Kidney epithelial cell (primary cell): ENCODE results near the gene COL19A1. TPM values are rescaled to one million over a fixed set of nuclear protein-coding genes. Genes with fewer than 3 reads are reported as not detected.

Source experiments
- DNase-seq: peaks from one replicate; pipeline ENCODE4 v3.0.0-alpha.2; 2010; ENCODE audit warnings: low read depth
- H3K27me3 ChIP-seq: 2 replicates; pipeline ENCODE4 v1.6.0; 2011; ENCODE audit warnings: low read length; ENCODE audit not compliant: control insufficient read depth, insufficient read depth
- H3K36me3 ChIP-seq: 2 replicates; pipeline ENCODE4 v1.5.1; 2011; ENCODE audit warnings: low read length; ENCODE audit not compliant: control insufficient read depth, insufficient read depth
- H3K4me3 ChIP-seq: 2 replicates; pipeline ENCODE4 v1.5.1; 2011; ENCODE audit warnings: low read depth, mild to moderate bottlenecking, control low read depth, low read length
- total RNA-seq: library from RNA; depleted of rRNA; stranded (reverse); fragments of >200 nt; gene quantifications from 2 replicates; pipeline ENCODE4 v1.2.3, GENCODE V29; 2015
- TF ChIP-seq, protein P1 (sequence below): IDR thresholded peaks from 2 replicates; pipeline ENCODE4 v1.5.1; 2011; ENCODE audit warnings: mild to moderate bottlenecking, moderate library complexity, low read length, control low read depth, inconsistent platforms; ENCODE audit not compliant: insufficient read depth, poor library complexity, severe bottlenecking

COL19A1 gene
- total RNA-seq, 1 donor from 2014 or later, result not detected

GRCh38 chr6:69841862-69842261, 24.5 kb upstream of the COL19A1 start:
- Histone ChIP-seq H3K4me3 (no peak overlapping the region), H3K36me3 (no peaks in the 10 kb centered on the region), H3K27me3 (no peaks in the 10 kb centered on the region)
- no peak for DNase-seq
- TF ChIP-seq, protein P1, sequence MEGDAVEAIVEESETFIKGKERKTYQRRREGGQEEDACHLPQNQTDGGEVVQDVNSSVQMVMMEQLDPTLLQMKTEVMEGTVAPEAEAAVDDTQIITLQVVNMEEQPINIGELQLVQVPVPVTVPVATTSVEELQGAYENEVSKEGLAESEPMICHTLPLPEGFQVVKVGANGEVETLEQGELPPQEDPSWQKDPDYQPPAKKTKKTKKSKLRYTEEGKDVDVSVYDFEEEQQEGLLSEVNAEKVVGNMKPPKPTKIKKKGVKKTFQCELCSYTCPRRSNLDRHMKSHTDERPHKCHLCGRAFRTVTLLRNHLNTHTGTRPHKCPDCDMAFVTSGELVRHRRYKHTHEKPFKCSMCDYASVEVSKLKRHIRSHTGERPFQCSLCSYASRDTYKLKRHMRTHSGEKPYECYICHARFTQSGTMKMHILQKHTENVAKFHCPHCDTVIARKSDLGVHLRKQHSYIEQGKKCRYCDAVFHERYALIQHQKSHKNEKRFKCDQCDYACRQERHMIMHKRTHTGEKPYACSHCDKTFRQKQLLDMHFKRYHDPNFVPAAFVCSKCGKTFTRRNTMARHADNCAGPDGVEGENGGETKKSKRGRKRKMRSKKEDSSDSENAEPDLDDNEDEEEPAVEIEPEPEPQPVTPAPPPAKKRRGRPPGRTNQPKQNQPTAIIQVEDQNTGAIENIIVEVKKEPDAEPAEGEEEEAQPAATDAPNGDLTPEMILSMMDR, result no peak

DNA sequence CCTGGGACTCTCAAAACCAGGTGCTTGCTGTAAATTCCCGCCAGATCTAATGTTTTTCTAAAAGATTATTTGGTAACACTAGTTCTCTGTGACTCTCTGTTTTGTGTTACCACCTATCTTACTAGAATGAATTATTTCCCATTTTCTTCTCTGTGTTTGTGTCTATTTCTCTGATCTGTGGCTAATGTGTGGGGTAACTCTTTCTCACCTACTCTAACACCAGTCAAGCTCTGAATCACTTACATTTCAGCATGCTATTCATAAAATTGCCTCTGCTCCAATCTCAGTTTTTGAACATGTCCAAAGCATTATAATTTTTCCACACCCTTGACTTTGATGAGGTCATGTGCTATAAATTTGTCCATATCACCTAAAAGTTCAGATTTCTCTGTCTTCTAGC, 23.2 kb upstream of the COL19A1 start:
- Histone ChIP-seq H3K4me3 (no peak overlapping the region), H3K27me3 (no peaks in the 10 kb centered on the region), H3K36me3 (no peaks in the 10 kb centered on the region)
- DNase-seq, result no peak
- TF ChIP-seq, protein P1, result no peak

DNA sequence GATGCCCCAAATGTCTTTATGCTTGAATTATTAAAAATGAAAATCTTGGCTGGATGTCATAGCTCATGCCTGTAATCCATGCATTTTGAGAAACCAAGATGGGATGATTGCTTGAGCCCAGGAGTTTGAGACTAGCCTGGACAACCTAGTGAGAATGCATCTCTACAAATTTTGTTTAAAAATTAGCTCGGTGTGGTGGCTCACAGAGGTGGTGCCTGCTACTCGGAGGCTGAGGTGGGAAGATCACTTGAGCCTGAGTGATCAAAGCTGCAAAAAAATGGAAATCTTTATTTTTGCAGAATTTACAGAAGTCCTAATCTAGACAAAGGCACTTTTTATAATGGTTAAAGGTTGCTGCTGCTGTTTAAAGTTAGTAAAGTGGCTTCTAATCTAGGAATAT, 20.0 kb upstream of the COL19A1 start:
- Histone ChIP-seq H3K4me3 (no peak overlapping the region), H3K36me3 (no peaks in the 10 kb centered on the region), H3K27me3 (no peaks in the 10 kb centered on the region)
- TF ChIP-seq, protein P1, result no peak
- DNase-seq, result no peak

GRCh38 chr6:69846770-69847491, 19.4 kb upstream of the COL19A1 start:
- no peak for DNase-seq
- Histone ChIP-seq H3K36me3 (no peaks in the 10 kb centered on the region), H3K4me3 (no peak overlapping the region), H3K27me3 (no peaks in the 10 kb centered on the region)
- TF ChIP-seq, protein P1, result no peak

- TF ChIP-seq, protein P1, result no peak
- Histone ChIP-seq H3K36me3 (no peaks in the 10 kb centered on the region), H3K4me3 (no peak overlapping the region), H3K27me3 (no peaks in the 10 kb centered on the region)
- no peak for DNase-seq
Observed at GRCh38 chr6:69847492-69847788, 18.9 kb upstream of the COL19A1 start.

GRCh38 chr6:69848552-69848951, 17.8 kb upstream of the COL19A1 start:
- H3K4me3 ChIP-seq, result no peak overlapping the region
- no peaks in the 10 kb centered on the region for H3K36me3 ChIP-seq
- no peak for DNase-seq
- no peaks in the 10 kb centered on the region for H3K27me3 ChIP-seq
- TF ChIP-seq, protein P1, result no peak
